ENCODE data around the gene SSH2.

SSH2 gene

DNA sequence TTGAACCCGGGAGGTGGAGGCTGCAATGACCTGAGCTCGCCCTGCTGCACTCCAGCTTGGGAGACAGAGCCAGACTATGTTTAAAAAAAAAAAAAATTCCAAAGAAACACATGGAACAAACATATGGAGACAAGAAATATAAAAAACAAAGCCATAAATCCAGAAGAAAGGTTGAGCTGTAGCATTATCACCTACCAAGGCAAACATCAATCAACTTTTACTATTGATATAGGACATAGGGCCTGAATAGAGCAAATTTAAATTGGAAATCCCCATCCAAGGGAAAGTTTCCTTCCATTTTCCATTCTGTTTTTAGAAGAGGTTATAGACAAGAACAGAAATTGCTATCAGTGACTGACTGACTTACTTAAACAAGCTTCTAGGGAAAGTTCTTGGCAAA, 56.6 kb downstream of the SSH2 start:
- Histone ChIP-seq H3K9ac (no peak overlapping the region), H3K4me1 (peaks cover 4% of the 10 kb centered on the region), H3K4me3 (ENCODE audit: low read depth, low read length) (no peak overlapping the region), H3K27ac (no peak overlapping the region), H3K36me3 (ENCODE audit: control insufficient read depth, insufficient read depth, low read length) (no peaks in the 10 kb centered on the region), H3K4me2 (ENCODE audit: low read length) (no peak overlapping the region), H3K79me2 (peaks cover 13% of the 10 kb centered on the region), H2AFZ (no peak overlapping the region), H3K9me3 (ENCODE audit: control insufficient read depth, low read length) (no peaks in the 10 kb centered on the region), H3K27me3 (ENCODE audit: control insufficient read depth, insufficient read depth, low read length) (no peaks in the 10 kb centered on the region)
- TF ChIP-seq, protein P1, sequence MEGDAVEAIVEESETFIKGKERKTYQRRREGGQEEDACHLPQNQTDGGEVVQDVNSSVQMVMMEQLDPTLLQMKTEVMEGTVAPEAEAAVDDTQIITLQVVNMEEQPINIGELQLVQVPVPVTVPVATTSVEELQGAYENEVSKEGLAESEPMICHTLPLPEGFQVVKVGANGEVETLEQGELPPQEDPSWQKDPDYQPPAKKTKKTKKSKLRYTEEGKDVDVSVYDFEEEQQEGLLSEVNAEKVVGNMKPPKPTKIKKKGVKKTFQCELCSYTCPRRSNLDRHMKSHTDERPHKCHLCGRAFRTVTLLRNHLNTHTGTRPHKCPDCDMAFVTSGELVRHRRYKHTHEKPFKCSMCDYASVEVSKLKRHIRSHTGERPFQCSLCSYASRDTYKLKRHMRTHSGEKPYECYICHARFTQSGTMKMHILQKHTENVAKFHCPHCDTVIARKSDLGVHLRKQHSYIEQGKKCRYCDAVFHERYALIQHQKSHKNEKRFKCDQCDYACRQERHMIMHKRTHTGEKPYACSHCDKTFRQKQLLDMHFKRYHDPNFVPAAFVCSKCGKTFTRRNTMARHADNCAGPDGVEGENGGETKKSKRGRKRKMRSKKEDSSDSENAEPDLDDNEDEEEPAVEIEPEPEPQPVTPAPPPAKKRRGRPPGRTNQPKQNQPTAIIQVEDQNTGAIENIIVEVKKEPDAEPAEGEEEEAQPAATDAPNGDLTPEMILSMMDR (IDR thresholded peaks at IDR 0.05): no peak

DNA sequence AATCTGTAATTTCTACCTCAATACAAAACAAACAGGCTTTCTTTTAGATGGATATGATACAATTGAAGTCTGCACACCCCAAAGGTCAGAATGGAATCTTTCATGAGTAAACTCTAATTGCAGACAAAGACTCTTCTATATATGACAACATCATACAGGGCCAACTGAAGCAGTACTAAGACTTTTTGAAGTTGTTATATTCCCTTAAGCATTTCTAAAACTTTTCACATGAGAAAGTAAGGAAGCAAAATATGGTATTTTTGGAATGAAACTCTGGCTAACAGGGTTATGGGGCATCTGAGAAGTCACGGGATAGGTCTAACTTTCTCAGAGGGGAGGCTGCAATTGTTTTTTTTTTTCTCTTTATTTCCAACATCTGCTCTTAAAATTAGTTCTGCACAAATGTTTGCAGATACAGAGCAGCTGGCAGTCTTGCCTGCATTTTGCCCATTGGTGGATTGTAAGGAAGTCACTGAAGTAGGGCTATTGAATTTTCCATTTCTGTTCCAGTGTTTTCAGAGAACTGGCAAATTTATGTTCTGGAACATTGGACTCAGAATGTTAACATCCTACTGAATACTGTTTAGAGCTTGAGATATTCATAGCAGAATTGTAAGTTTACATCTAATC, 59.1 kb downstream of the SSH2 start:
- Histone ChIP-seq H3K9me3 (ENCODE audit: control insufficient read depth, low read length) (no peaks in the 10 kb centered on the region), H2AFZ (no peak overlapping the region), H3K9ac (no peak overlapping the region), H3K27ac (no peak overlapping the region), H3K79me2 (peaks cover 2% of the 10 kb centered on the region), H3K36me3 (ENCODE audit: control insufficient read depth, insufficient read depth, low read length) (no peaks in the 10 kb centered on the region), H3K4me1 (peaks cover 4% of the 10 kb centered on the region), H3K4me3 (ENCODE audit: low read depth, low read length) (no peak overlapping the region), H3K4me2 (ENCODE audit: low read length) (no peak overlapping the region), H3K27me3 (ENCODE audit: control insufficient read depth, insufficient read depth, low read length) (no peaks in the 10 kb centered on the region)
- TF ChIP-seq, protein P1 (IDR thresholded peaks at IDR 0.05): no peak

DNA sequence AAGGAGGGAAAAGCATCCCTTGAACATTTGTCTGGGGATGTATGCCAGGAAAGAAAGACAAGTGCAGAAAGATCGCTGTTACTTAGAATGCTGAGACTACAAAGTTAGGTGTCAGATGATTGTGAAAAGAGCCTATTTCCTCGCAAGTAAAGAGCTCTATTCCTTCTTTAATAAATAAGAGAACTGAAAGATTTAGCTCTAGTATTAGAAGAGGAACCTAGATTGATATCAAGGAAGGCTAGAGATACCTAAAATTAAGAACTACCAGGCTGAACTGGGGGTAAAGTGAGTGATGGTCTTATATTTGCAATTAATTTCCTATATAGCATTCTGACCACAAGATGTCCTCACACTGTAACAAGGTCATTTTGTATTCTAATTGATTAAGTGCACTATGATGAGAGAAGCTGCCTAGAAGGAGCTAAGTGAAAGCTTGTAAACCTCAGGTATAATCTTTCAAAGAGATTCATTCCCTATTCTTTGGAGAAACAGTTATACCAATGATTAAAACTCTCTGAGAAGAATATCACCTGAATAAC, 62.3 kb downstream of the SSH2 start:
- no peak overlapping the region for H2AFZ ChIP-seq
- TF ChIP-seq, protein P1 (IDR thresholded peaks at IDR 0.05): peak; percentile 13
- H3K27me3 ChIP-seq (ENCODE audit: control insufficient read depth, insufficient read depth, low read length): no peaks in the 10 kb centered on the region
- H3K79me2 ChIP-seq: peaks cover 4% of the 10 kb centered on the region
- H3K4me2 ChIP-seq (ENCODE audit: low read length): no peak overlapping the region
- no peak overlapping the region for H3K27ac ChIP-seq
- no peak overlapping the region for H3K9ac ChIP-seq
- peaks cover 4% of the 10 kb centered on the region for H3K4me1 ChIP-seq
- H3K4me3 ChIP-seq (ENCODE audit: low read depth, low read length): no peak overlapping the region
- no peaks in the 10 kb centered on the region for H3K36me3 ChIP-seq (ENCODE audit: control insufficient read depth, insufficient read depth, low read length)
- H3K9me3 ChIP-seq (ENCODE audit: control insufficient read depth, low read length): no peaks in the 10 kb centered on the region

DNA sequence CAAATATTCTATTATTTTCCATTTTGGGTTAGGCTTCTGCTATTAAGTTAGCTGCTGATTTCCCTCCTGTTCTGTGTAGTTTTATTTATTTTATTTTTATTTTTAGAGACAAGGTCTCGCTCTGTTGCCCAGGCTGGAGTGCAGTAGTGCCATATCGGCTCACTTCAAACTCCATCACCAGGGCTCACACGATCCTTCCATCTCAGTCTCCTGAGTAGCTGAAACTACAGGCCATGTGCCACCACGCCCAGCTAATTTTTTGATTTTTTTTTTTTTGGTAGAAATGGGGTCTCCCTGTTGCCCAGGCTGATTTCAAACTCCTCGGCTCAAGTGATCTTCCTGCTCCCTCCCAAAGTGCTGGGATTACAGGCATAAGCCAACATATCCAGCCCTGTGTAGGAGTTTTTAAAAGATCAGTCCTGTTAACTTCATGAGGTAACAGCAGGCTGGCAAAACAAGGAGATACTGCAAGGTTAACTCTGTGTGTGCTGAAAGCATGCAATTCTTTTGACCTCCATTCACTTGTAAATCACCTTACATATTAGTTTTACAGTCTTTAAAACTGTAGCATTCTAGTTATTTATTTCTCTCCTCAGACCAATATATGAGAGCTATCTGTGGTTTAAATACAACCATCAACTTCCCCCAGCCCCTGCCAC, 63.2 kb downstream of the SSH2 start:
- Histone ChIP-seq H3K27ac (no peak overlapping the region), H3K4me3 (ENCODE audit: low read depth, low read length) (no peak overlapping the region), H3K9ac (no peak overlapping the region), H3K79me2 (peaks cover 4% of the 10 kb centered on the region), H3K4me1 (peaks cover 4% of the 10 kb centered on the region), H2AFZ (no peak overlapping the region), H3K9me3 (ENCODE audit: control insufficient read depth, low read length) (no peaks in the 10 kb centered on the region), H3K36me3 (ENCODE audit: control insufficient read depth, insufficient read depth, low read length) (no peaks in the 10 kb centered on the region), H3K27me3 (ENCODE audit: control insufficient read depth, insufficient read depth, low read length) (no peaks in the 10 kb centered on the region), H3K4me2 (ENCODE audit: low read length) (no peak overlapping the region)
- TF ChIP-seq, protein P1 (IDR thresholded peaks at IDR 0.05): no peak

All from parathyroid adenoma (tissue), 2 donors.